Measurements from ENCODE around the gene VRK2. TPM values are rescaled to one million over a fixed set of nuclear protein-coding genes. Genes with fewer than 3 reads are reported as not detected.
"Not testable (repeated sequence)": the region's sequence is repeated elsewhere in the genome, so short reads cannot be mapped to it uniquely, and the experiment has no call there.

Gene VRK2
- total RNA-seq, 2 experiments from 2014 or later, result 24.8 to 25.7 TPM

- ChIA-PET POLR2A (no interaction called here), CTCF (no interaction called here)
Observed at GRCh38 chr2:58101500-58101899, 54.9 kb downstream of the VRK2 start.

- ChIA-PET POLR2A (no interaction called here), CTCF (no interaction called here)
Observed at GRCh38 chr2:58106896-58107295, 60.3 kb downstream of the VRK2 start.

- CTCF ChIA-PET, result no interaction called here
- POLR2A ChIA-PET, result interaction anchor here (0.6 kb wide), 1 partner anchor 285 kb away, joined by 3 read pairs; no protein-coding TSS in a partner anchor
Observed at GRCh38 chr2:58107803-58108710, 61.5 kb downstream of the VRK2 start.

- CTCF ChIA-PET, result no interaction called here
- POLR2A ChIA-PET, result no interaction called here
Observed at GRCh38 chr2:58109481-58109880, 62.9 kb downstream of the VRK2 start.

GRCh38 chr2:58110765-58111164, 64.2 kb downstream of the VRK2 start:
- CTCF ChIA-PET, result no interaction called here
- POLR2A ChIA-PET, result no interaction called here

GRCh38 chr2:58113563-58113962, 67.0 kb downstream of the VRK2 start:
- CTCF ChIA-PET, result not testable (repeated sequence)

GRCh38 chr2:58120626-58121229, 74.1 kb downstream of the VRK2 start:
- ChIA-PET CTCF (no interaction called here), POLR2A (no interaction called here)

More at GRCh38 chr2:58113563-58113962, 67.0 kb downstream of the VRK2 start:
- POLR2A ChIA-PET, result not testable (repeated sequence)

- ChIA-PET CTCF (no interaction called here), POLR2A (no interaction called here)
Observed at GRCh38 chr2:58122040-58122439, 75.4 kb downstream of the VRK2 start.

- ChIA-PET CTCF (no interaction called here), POLR2A (no interaction called here)
Observed at GRCh38 chr2:58122540-58122939, 75.9 kb downstream of the VRK2 start.

- ChIA-PET CTCF (no interaction called here), POLR2A (no interaction called here)
Observed at GRCh38 chr2:58127111-58127510, 80.5 kb downstream of the VRK2 start.

- POLR2A ChIA-PET, result no interaction called here
- CTCF ChIA-PET, result no interaction called here
Observed at GRCh38 chr2:58130238-58130637, 83.6 kb downstream of the VRK2 start.

GRCh38 chr2:58131191-58132011, 84.8 kb downstream of the VRK2 start:
- CTCF ChIA-PET, result no interaction called here
- POLR2A ChIA-PET, result no interaction called here

GRCh38 chr2:58133395-58133794, 86.8 kb downstream of the VRK2 start:
- ChIA-PET POLR2A (no interaction called here), CTCF (no interaction called here)

GRCh38 chr2:58135861-58136260, 89.3 kb downstream of the VRK2 start:
- ChIA-PET POLR2A (no interaction called here), CTCF (no interaction called here)

GRCh38 chr2:58137221-58137620, 90.6 kb downstream of the VRK2 start:
- CTCF ChIA-PET, result no interaction called here
- POLR2A ChIA-PET, result no interaction called here

- CTCF ChIA-PET, result no interaction called here
- POLR2A ChIA-PET, result no interaction called here
Observed at GRCh38 chr2:58137856-58138255, 91.2 kb downstream of the VRK2 start.

GRCh38 chr2:58138396-58139030, 91.9 kb downstream of the VRK2 start:
- CTCF ChIA-PET, result no interaction called here
- POLR2A ChIA-PET, result no interaction called here

GRCh38 chr2:58140508-58141072, 94.0 kb downstream of the VRK2 start:
- ChIA-PET CTCF (no interaction called here), POLR2A (no interaction called here)

GRCh38 chr2:58145769-58146168, 99.2 kb downstream of the VRK2 start:
- CTCF ChIA-PET, result interaction anchor here (0.6 kb wide), 1 partner anchor 230 kb away, joined by 6 read pairs; no protein-coding TSS in a partner anchor
- POLR2A ChIA-PET, result not testable (repeated sequence)

GRCh38 chr2:58146707-58147106, 100.1 kb downstream of the VRK2 start:
- ChIA-PET CTCF (no interaction called here), POLR2A (no interaction called here)
